H1 (cell line): ENCODE measurements around the gene RPS15.

ENCODE experiments used
- CTCF ChIP-seq, 3 experiments: IDR thresholded peaks; 1 replicate in 2 of 3; 2 replicates in 1 of 3; pipeline versions ENCODE4 v1.5.1 to v1.6.1; 2011; ENCODE audit warnings: low read length in 3 of 3, mild to moderate bottlenecking in 3 of 3, inconsistent platforms in 2 of 3, low read depth in 1 of 3, moderate library complexity in 1 of 3; ENCODE audit not compliant: insufficient read depth in 1 of 3; ENCODE audit errors: control extremely low read depth in 1 of 3
- EP300 ChIP-seq, 2 experiments: IDR thresholded peaks; 1 replicate in 1 of 2; 2 replicates in 1 of 2; pipeline ENCODE4 v1.6.1; 2011 to 2012; ENCODE audit warnings: low read depth in 2 of 2, low read length in 2 of 2, mild to moderate bottlenecking in 2 of 2, borderline replicate concordance in 1 of 2, inconsistent platforms in 1 of 2, moderate library complexity in 1 of 2
- KDM1A ChIP-seq: fragments of 200-600, 300-600 bp; sonication (generic); IDR thresholded peaks from 2 replicates; pipeline ENCODE4 v1.7.1; 2016; ENCODE audit warnings: mild to moderate bottlenecking, low read length, borderline replicate concordance
- NANOG ChIP-seq: IDR thresholded peaks from 2 replicates; pipeline ENCODE4 v1.6.1; 2011; ENCODE audit warnings: low read length, low read depth, mild to moderate bottlenecking, inconsistent platforms; ENCODE audit not compliant: insufficient read depth, poor library complexity, severe bottlenecking
- NRF1 ChIP-seq: IDR thresholded peaks from 2 replicates; pipeline ENCODE4 v1.6.1; 2011; ENCODE audit warnings: mild to moderate bottlenecking, low read depth, low read length, improper control_type of control experiment
- PHF8 ChIP-seq: fragments of 200-600 bp; sonication (generic); conservative IDR thresholded peaks from 2 replicates; pipeline ENCODE4 v1.7.1; 2012; ENCODE audit warnings: low read depth, mild to moderate bottlenecking, inconsistent platforms, low read length, moderate library complexity
- RNF2 ChIP-seq: fragments of 200-900, 300-1000 bp; sonication (generic); IDR thresholded peaks from 2 replicates; pipeline ENCODE4 v1.7.1; 2016; ENCODE audit warnings: borderline replicate concordance, low read depth, mild to moderate bottlenecking, antibody characterized with exemption, low read length; ENCODE audit not compliant: poor library complexity, severe bottlenecking; ENCODE audit errors: missing control alignments
- RXRA ChIP-seq: IDR thresholded peaks from 2 replicates; pipeline ENCODE4 v1.6.1; 2011; ENCODE audit warnings: low read depth, mild to moderate bottlenecking, low read length, moderate library complexity; ENCODE audit not compliant: insufficient read depth
- TEAD4 ChIP-seq: IDR thresholded peaks from 2 replicates; pipeline ENCODE4 v1.6.1; 2012; ENCODE audit warnings: low read depth, low read length, inconsistent platforms, mixed read lengths
- YY1 ChIP-seq: IDR thresholded peaks from 2 replicates; pipeline ENCODE4 v1.6.1; 2011; ENCODE audit warnings: low read depth, mild to moderate bottlenecking, low read length

GRCh38 chr19:1466461-1467214, 28.4 kb downstream of the RPS15 start:
- TF ChIP-seq CTCF (IDR thresholded peaks at IDR 0.05; ENCODE audit: control extremely low read depth in 1 of 3, insufficient read depth in 1 of 3, low read depth in 1 of 3, low read length in 3 of 3) (no peak), RXRA (no peak), TEAD4 (no peak), YY1 (no peak), EP300 (IDR thresholded peaks at IDR 0.05; ENCODE audit: borderline replicate concordance in 1 of 2, low read depth in 2 of 2, low read length in 2 of 2) (no peak), KDM1A (no peak), NANOG (no peak), NRF1 (no peak), PHF8 (no peak), RNF2 (no peak)
